Inflammatory macrophage (primary cell): Measurements from ENCODE around the gene PRR5L.
"Not testable (repeated sequence)": the region's sequence is repeated elsewhere in the genome, so short reads cannot be mapped to it uniquely, and the experiment has no call there.

Source experiments
- DNase-seq, 2 donors: peaks; one replicate each; pipeline ENCODE4 v3.0.0-alpha.2; 2020 to 2022

The PRR5L gene

DNA sequence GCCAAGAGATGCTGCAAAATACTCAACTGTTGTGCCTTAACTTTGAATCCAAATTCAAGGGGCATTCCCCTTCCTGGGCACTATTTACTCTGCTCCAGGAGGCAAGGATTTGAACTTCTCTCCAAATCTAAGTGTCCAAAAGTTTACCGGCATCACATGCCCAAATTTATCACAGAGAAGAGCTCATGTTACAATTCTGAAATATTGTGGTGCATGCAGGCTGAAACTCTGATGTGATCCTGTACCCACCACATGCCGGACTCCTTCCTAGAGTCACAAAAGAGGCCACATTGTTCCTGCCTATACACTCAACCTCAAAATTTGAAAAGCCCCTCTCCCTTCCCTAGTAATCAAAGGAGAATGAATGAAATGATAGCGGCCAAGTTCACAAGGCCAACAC is 212.7 kb downstream of the PRR5L start:
- DNase-seq = no peak

DNA sequence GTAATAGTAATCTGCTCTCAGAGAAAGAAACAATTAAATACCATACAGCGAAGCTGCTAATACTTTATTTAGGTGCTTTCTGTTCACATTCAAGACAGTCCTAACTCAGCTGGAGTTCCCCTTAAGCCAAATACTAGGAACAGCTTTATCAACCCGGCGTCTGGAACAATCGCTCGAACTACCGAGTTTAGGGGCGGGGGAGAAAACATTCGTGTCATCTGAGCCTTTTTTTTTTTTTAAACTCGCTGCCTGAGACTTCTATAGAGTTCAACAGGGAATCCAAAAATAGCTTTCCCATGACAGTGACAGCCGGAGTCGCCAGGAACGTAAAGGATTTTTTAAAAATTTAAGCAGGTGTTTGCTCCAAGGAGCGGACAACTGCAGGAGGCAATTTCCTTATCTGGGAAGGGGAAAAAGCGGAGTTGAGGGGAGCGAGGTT is 213.1 kb downstream of the PRR5L start:
- DNase-seq = peak; percentile 21 to 49

DNA sequence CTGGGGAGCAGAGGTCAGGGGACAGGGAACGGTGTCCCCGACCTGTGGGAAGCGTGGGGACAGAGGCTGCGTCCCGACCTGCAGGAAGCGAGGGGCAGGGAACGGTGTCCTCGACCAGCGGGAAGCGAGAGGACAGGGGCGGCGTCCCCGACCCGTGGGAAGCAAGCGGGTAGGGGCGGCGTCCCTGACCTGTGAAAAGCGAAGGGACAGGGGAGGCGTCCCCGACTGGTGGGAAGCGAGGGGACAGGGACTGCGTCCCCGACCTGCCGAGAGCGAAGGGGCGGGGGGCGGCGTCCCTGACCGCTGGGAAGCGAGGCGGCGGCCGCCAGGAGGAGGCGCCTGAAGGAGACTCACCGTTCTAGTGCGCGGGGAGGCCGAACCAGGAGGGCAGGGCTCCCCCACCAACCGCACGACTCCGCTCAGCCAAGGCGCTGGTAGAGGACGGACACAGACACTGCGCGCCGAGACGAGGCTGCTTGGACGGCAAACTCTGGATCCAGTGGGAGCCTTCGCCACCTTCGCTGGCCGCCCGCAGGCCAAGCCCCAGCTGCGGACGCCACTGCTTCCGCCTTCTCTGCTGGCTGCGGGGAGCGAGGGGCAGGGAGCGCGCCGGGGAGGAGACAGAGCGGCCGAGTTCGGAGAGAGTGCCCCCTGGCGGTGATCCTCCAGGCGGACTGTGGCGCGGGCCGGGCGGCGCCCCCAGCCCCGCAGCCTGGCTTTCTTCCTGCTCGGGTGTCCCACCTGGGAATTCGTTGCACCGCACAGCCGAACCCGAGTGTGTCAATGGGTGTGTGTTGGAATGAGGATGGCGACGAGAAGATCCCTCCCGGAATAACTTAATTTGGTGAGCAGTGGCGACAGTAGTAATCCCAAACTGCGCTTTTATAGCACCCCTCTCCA is 213.9 kb downstream of the PRR5L start, which contains the start of gene TRAF6:
TRAF6 (minus strand) TSS at position 579 of the 900 bp plus-strand sequence. CDS start 8,757 bp downstream, outside the sequence.
- DNase-seq = peak; percentile 83 to 87

DNA sequence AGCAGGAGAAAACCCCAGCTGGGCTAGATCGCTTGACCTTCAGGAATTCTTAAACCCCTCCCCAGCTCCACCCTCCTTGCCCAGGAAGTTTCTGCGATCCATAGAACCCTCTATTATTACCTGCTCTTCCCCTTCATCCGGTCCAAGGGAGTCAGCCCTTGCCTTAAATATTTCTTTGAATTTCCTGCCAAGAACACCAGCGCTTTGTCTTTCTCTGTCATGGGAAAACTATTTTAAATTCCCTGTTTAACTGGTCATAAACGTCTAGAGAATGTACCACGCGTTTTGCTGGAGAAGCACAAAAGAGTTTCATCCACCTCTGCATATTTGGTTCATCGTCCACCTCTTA is 214.5 kb downstream of the PRR5L start:
- DNase-seq = no peak

DNA sequence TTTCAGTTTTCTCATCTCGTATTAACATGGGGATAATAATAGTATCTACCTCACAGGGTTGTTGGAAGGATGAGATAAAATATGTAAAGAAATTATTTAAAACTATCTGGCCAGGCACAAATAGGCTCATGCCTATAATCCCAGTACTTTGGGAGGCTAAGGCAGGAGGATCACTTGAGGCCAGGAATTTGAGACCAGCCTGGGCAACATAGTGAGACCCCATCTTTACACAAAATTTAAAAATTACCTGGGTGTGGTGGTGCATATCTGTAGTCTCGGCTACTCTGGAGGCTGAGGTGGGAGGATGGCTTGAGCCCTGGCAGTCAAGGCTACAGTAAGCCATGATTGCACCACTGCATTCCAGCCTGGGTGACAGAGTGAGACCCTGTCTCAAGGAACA is 215.0 kb downstream of the PRR5L start:
- not testable (repeated sequence) for DNase-seq

GRCh38 chr11:36512016-36512415 is 215.9 kb downstream of the PRR5L start:
- DNase-seq = no peak

GRCh38 chr11:36513965-36514364 is 217.9 kb downstream of the PRR5L start:
- no peak for DNase-seq
